Activated CD4-positive, alpha-beta T cell treated with anti-CD3 and anti-CD28 coated beads, Interleukin-10, Interleukin-2, amounts not matched to agents 100 ng/mL and 50 ng/mL, durations not matched to agents 16 hours and 8 hours (primary cell): ENCODE data around the gene MRPL52.

Source experiments
- DNase-seq: peaks from one replicate; pipeline ENCODE4 v3.0.0-alpha.2; 2020

MRPL52 gene

DNA sequence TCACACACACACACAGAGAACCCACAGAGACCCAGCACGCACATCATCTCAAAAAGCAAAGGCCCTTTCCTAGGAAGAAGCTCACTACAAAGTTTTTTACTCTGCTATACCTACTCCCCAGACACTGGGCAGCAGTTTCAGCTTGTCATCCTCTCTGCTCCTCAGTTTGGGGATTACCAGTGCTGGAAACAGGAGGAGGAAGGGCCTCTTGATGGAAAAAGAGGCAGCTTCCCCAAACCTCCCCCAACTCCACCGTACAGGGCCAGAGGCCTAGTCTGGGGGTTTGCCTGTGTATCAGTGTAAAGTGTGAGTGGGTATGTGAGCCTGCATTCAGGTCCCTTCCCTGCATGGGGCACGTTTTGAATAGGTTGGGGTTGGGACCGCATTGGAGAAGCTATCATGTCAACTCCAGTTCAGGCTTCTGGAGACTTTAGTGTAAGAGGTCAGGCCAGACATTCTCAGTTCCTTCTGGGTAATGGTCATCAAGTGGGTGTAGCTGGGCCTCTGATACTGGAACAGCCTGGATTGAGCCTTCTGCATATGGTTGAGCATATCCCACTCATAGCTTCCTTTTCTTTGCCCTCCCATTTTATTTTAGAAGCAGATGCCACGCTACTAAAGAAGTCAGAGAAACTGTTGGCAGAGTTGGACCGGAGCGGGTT is 54.5 kb downstream of the MRPL52 start:
- DNase-seq, result no peak
